H1 (cell line): ENCODE measurements around the gene HDAC10. TPM values are rescaled to one million over a fixed set of nuclear protein-coding genes. Genes with fewer than 3 reads are reported as not detected.
A peak's percentile ranks its signal among the peaks of the same experiment; 100 is the strongest.

Experiments
- CTCF ChIA-PET: fragments of 300-600 bp; sonication (Branson Sonifier 250); formaldehyde crosslinking; loops from one replicate; lab custom pipeline; 2021; ENCODE audit not compliant: partially characterized antibody; lab: Charles Lee
- POLR2A ChIA-PET: fragments of 300-600 bp; sonication (Branson Sonifier 250); formaldehyde crosslinking; loops from one replicate; lab custom pipeline; 2021; ENCODE audit warnings: inconsistent platforms; ENCODE audit not compliant: partially characterized antibody; lab: Charles Lee
- DNase-seq, 2 experiments: peaks; one replicate each; pipeline versions ENCODE4 v3.0.0 to v3.0.0-alpha.2; 2010 to 2022; ENCODE audit warnings: low spot score in 2 of 2, low read depth in 1 of 2, mixed read lengths in 1 of 2
- FAIRE-seq: peaks from 2 replicates; lab custom pipeline; 2011; peaks lifted over from hg19 to GRCh38; lab: Jason Lieb, UNC
- H2AFZ ChIP-seq: 2 replicates; pipeline ENCODE4 v1.8.1; 2012; ENCODE audit warnings: low read length, inconsistent platforms
- H2AK5ac ChIP-seq: 2 replicates; pipeline ENCODE4 v1.6.1; 2013; ENCODE audit warnings: low read depth, low read length
- H2BK120ac ChIP-seq: replicated peaks from 2 replicates; pipeline ENCODE3; 2013; ENCODE audit warnings: low read depth, low read length, inconsistent platforms
- H2BK12ac ChIP-seq: 2 replicates; pipeline ENCODE4 v1.6.1; 2013; ENCODE audit warnings: low read depth, low read length
- H2BK15ac ChIP-seq: 2 replicates; pipeline ENCODE4 v1.6.1; 2013; ENCODE audit warnings: low read length
- H2BK20ac ChIP-seq: 2 replicates; pipeline ENCODE4 v1.6.1; 2013; ENCODE audit warnings: low read length
- H2BK5ac ChIP-seq: 2 replicates; pipeline ENCODE4 v1.6.1; 2013; ENCODE audit warnings: low read depth, low read length
- H3K14ac ChIP-seq: 2 replicates; pipeline ENCODE4 v1.6.1; 2013; ENCODE audit warnings: inconsistent platforms; ENCODE audit not compliant: insufficient read length
- H3K18ac ChIP-seq: 2 replicates; pipeline ENCODE4 v1.6.1; 2013; ENCODE audit warnings: low read length; ENCODE audit errors: extremely low read depth
- H3K23ac ChIP-seq: 2 replicates; pipeline ENCODE4 v1.6.1; 2013; ENCODE audit warnings: inconsistent platforms; ENCODE audit not compliant: insufficient read length
- H3K23me2 ChIP-seq: 2 replicates; pipeline ENCODE4 v1.6.1; 2013; ENCODE audit warnings: low read depth, low read length
- H3K27ac ChIP-seq: 2 replicates; pipeline ENCODE4 v1.6.1; 2011; ENCODE audit warnings: low read depth, low read length, inconsistent platforms
- H3K27me3 ChIP-seq, 4 experiments: replicated peaks in 1 of 4; 1 replicate in 1 of 4; 2 replicates in 3 of 4; pipeline versions ENCODE4 v1.6.1 to v1.8.1; 2011 to 2013; ENCODE audit warnings: low read length in 3 of 4, mild to moderate bottlenecking in 3 of 4, inconsistent platforms in 2 of 4, mixed read lengths in 2 of 4, moderate library complexity in 1 of 4; ENCODE audit not compliant: control insufficient read depth in 3 of 4, insufficient read depth in 3 of 4; ENCODE audit errors: extremely low read depth in 1 of 4
- H3K36me3 ChIP-seq, 4 experiments: 2 replicates each; pipeline versions ENCODE4 v1.6.1 to v1.8.1; 2011 to 2013; ENCODE audit warnings: mild to moderate bottlenecking in 4 of 4, low read length in 3 of 4, moderate library complexity in 2 of 4, control low read depth in 1 of 4, inconsistent platforms in 1 of 4; ENCODE audit not compliant: insufficient read depth in 4 of 4, control insufficient read depth in 2 of 4
- H3K4ac ChIP-seq: replicated peaks from 2 replicates; pipeline ENCODE3; 2013; ENCODE audit warnings: low read length, low read depth, mixed read lengths, inconsistent platforms; ENCODE audit not compliant: insufficient read length
- H3K4me1 ChIP-seq, 4 experiments: replicated peaks in 1 of 4; 1 replicate in 1 of 4; 2 replicates in 3 of 4; pipeline versions ENCODE4 v1.6.1 to v1.8.1; 2011 to 2013; ENCODE audit warnings: low read length in 3 of 4, inconsistent platforms in 2 of 4, mixed read lengths in 1 of 4; ENCODE audit not compliant: insufficient read depth in 4 of 4, control insufficient read depth in 3 of 4
- H3K4me2 ChIP-seq, 2 experiments: 2 replicates each; pipeline versions ENCODE4 v1.6.1 to v1.8.1; 2011 to 2013; ENCODE audit warnings: low read depth in 2 of 2, low read length in 2 of 2, control low read depth in 1 of 2, inconsistent platforms in 1 of 2, mild to moderate bottlenecking in 1 of 2; ENCODE audit not compliant: insufficient read depth in 1 of 2
- H3K4me3 ChIP-seq, 4 experiments: fragments of 200-600, 300-600 bp in 1 of 4; sonication (generic), shearing (Covaris generic), sonication (Bioruptor Twin) in 1 of 4; 2 replicates each; pipeline versions ENCODE4 v1.5.1 to v1.8.1; 2011 to 2016; ENCODE audit warnings: low read length in 4 of 4, low read depth in 3 of 4, control low read depth in 2 of 4, inconsistent platforms in 2 of 4, mild to moderate bottlenecking in 2 of 4, mixed read lengths in 1 of 4, moderate library complexity in 1 of 4; ENCODE audit not compliant: insufficient read depth in 2 of 4; ENCODE audit errors: extremely low read depth in 1 of 4
- H3K56ac ChIP-seq: replicated peaks from 2 replicates; pipeline ENCODE3; 2013; ENCODE audit warnings: low read depth, mild to moderate bottlenecking, mixed read lengths, low read length, inconsistent platforms; ENCODE audit not compliant: insufficient read length
- H3K79me1 ChIP-seq: 2 replicates; pipeline ENCODE4 v1.6.1; 2013; ENCODE audit warnings: low read depth, low read length, control low read depth
- H3K79me2 ChIP-seq, 2 experiments: 2 replicates each; pipeline versions ENCODE4 v1.6.1 to v1.8.1; 2012 to 2013; ENCODE audit warnings: low read length in 2 of 2, mild to moderate bottlenecking in 2 of 2, inconsistent platforms in 1 of 2; ENCODE audit not compliant: insufficient read depth in 2 of 2, control insufficient read depth in 1 of 2
- H3K9ac ChIP-seq, 4 experiments: replicated peaks in 1 of 4; 1 replicate in 1 of 4; 2 replicates in 3 of 4; pipeline versions ENCODE4 v1.6.1 to v1.8.1; 2011 to 2013; ENCODE audit warnings: low read depth in 3 of 4, low read length in 3 of 4, control low read depth in 2 of 4, mild to moderate bottlenecking in 2 of 4, moderate library complexity in 2 of 4, inconsistent platforms in 1 of 4; ENCODE audit errors: extremely low read depth in 1 of 4
- H3K9me3 ChIP-seq, 2 experiments: 2 replicates each; pipeline versions ENCODE4 v1.6.1 to v1.8.1; 2012 to 2013; ENCODE audit warnings: mild to moderate bottlenecking in 2 of 2, moderate library complexity in 2 of 2, control low read depth in 1 of 2, inconsistent platforms in 1 of 2, low read depth in 1 of 2, low read length in 1 of 2, mixed read lengths in 1 of 2; ENCODE audit not compliant: insufficient read depth in 2 of 2
- H4K20me1 ChIP-seq, 2 experiments: replicated peaks in 1 of 2; 2 replicates each; pipeline versions ENCODE3 to v1.8.1; 2011 to 2013; ENCODE audit warnings: inconsistent platforms in 2 of 2, low read length in 2 of 2, mild to moderate bottlenecking in 1 of 2; ENCODE audit not compliant: insufficient read depth in 2 of 2, control insufficient read depth in 1 of 2
- H4K5ac ChIP-seq: 2 replicates; pipeline ENCODE4 v1.6.1; 2013; ENCODE audit warnings: low read length, low read depth, mixed read lengths, inconsistent platforms; ENCODE audit not compliant: insufficient read length
- H4K8ac ChIP-seq: 2 replicates; pipeline ENCODE4 v1.8.0; 2013; ENCODE audit warnings: mild to moderate bottlenecking, moderate library complexity, low read length, inconsistent platforms; ENCODE audit not compliant: insufficient read depth; ENCODE audit errors: extremely low read depth
- H4K91ac ChIP-seq: replicated peaks from 2 replicates; pipeline ENCODE3; 2013; ENCODE audit warnings: low read length, mixed read lengths, inconsistent platforms; ENCODE audit not compliant: insufficient read length
- BACH1 ChIP-seq: IDR thresholded peaks from 2 replicates; pipeline ENCODE4 v1.6.1; 2012; ENCODE audit warnings: low read length, improper control_type of control experiment
- CBX8 ChIP-seq: fragments of 300-800, 300-1000 bp; sonication (generic); IDR thresholded peaks from 2 replicates; pipeline ENCODE4 v1.7.1; 2016; ENCODE audit warnings: low read depth, low read length, borderline replicate concordance
- CREB1 ChIP-seq: IDR thresholded peaks from 2 replicates; pipeline ENCODE4 v1.6.1; 2012; ENCODE audit warnings: inconsistent platforms
- POLR2AphosphoS5 ChIP-seq: IDR thresholded peaks from 2 replicates; pipeline ENCODE4 v1.6.1; 2011; ENCODE audit warnings: low read depth, low read length
- WGBS, 2 experiments: shearing (Covaris generic) in 1 of 2; methylation state at CpG; one replicate each; pipeline versions ENCODE4 v1.1.6 to v1.1.7; 2013 to 2015; ENCODE audit warnings: low lambda C conversion rate in 2 of 2, mixed read lengths in 2 of 2, inconsistent platforms in 1 of 2, low coverage in 1 of 2, missing lambda C conversion rate in 1 of 2; ENCODE audit not compliant: insufficient replicate concordance in 2 of 2, insufficient coverage in 1 of 2, insufficient read length in 1 of 2; ENCODE audit errors: extremely low coverage in 1 of 2, missing lambda C conversion rate in 1 of 2; 5-methylcytosine and 5-hydroxymethylcytosine counted together
- polyA plus RNA-seq, 7 experiments: library from polyadenylated mRNA; depleted of rRNA in 3 of 7; stranded (reverse) in 5 of 7; unstranded in 2 of 7; fragments of >200 nt in 5 of 7; fragments of 200-250 nt in 2 of 7; gene quantifications; 1 replicate in 5 of 7; 2 replicates in 1 of 7; 4 replicates in 1 of 7; pipeline versions ENCODE4 v1.2.1 to v1.2.3, GENCODE V29; 2011 to 2013; ENCODE audit warnings: missing spikeins in 2 of 7, mixed read lengths in 2 of 7
- total RNA-seq: library from RNA; stranded (reverse); fragmentation: NEBNext Ultra II Directional; extraction: Animal tissue kit (Norgen Biotek cat#: 25700); gene quantifications from 2 replicates; pipeline ENCODE4 v1.2.1, GENCODE V29; 2021

HDAC10 gene
- total and polyA plus RNA-seq, 2 of the 8 experiments (the other 6 are each of a cell fraction or from before 2014, with no cell fraction given): 11.2 to 26.4 TPM

DNA sequence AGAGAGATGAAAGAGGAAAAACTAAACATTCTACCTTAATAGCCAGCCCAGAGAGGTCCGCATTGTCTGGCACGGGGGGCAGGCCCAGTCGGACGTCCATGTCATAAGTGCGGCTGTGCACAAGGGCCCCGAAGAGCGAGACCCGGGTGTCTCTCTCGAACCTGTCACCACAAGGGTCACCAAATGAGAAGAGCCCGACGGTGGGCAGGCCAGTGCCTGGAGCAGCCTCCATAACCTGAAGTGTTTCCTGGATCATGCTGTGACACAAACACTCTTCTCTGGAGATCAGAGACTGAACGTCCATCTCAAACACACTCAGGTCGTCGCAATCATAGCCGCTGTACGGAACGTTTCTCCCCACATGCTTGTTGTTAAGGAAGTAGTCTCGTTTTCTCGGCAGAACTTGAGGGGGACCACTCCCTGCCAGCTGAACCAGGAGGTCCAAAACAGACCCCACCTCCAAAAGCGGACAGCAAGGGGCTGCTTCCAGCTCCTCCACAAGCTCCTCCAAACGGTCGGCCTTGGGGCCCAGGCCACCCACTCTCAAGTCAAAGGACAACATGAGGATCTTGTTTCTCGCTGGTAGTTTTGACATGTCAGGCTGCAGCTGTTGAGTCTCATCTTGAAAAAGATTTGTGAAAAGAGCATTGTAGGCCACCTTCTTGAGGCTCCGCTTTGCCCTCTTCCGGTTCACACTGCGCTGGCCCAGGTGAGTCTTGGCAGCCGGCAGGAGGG is 7.2 kb downstream of the HDAC10 start:
- H3K4ac ChIP-seq: no peak overlapping the region
- WGBS, 2 experiments: 71% methylated on average over 24 of the region's 27 CpGs; no CpG with 5 or more reads in 1 of the 2 experiments
- no peaks in the 10 kb centered on the region for H3K27me3 ChIP-seq
- H4K20me1 ChIP-seq: peaks cover 4 to 27% of the 10 kb centered on the region in 2 experiments
- peak overlapping the region in 2 of 4 experiments; percentile 35 to 79; a peak in 4 of 7 replicates for H3K9ac ChIP-seq
- no peak overlapping the region for H2BK5ac ChIP-seq
- peaks cover 4 to 33% of the 10 kb centered on the region in 2 experiments; a peak in 3 of 4 replicates for H3K79me2 ChIP-seq
- no peak overlapping the region for H2AK5ac ChIP-seq
- H3K23me2 ChIP-seq: peaks cover 11% of the 10 kb centered on the region
- H4K91ac ChIP-seq: no peak overlapping the region
- no peak overlapping the region; the same call in 1 of the 2 replicates for H4K8ac ChIP-seq
- no peak overlapping the region for H2BK20ac ChIP-seq
- H3K18ac ChIP-seq: no peak overlapping the region
- ChIA-PET CTCF (interaction anchor here (0.6 to 8.7 kb wide), 6 partner anchors 19 to 1452 kb away, joined by 3 to 77 read pairs (median 4); no protein-coding TSS in a partner anchor), POLR2A (interaction anchor here (0.6 to 1.6 kb wide), 10 partner anchors 8 to 206 kb away, joined by 3 to 5 read pairs (median 3); partner anchors contain the start of gene SELENOO)
- no peak overlapping the region for H2BK120ac ChIP-seq
- no peak overlapping the region for H4K5ac ChIP-seq
- no peak overlapping the region for H2BK12ac ChIP-seq
- DNase-seq (no peak), FAIRE-seq (no peak)
- H3K9me3 ChIP-seq: no peaks in the 10 kb centered on the region
- no peak overlapping the region for H3K27ac ChIP-seq
- no peak overlapping the region for H3K14ac ChIP-seq
- no peak overlapping the region for H2BK15ac ChIP-seq
- H3K4me2 ChIP-seq: peak overlapping the region; percentile 87 to 92
- H3K4me1 ChIP-seq: peaks cover 0 to 20% (median 14%) of the 10 kb centered on the region in 4 experiments; a peak in 6 of 7 replicates
- H2AFZ ChIP-seq: no peak overlapping the region
- TF ChIP-seq CBX8: no peak
- no peak for TF ChIP-seq POLR2AphosphoS5
- TF ChIP-seq CREB1: no peak
- no peak for TF ChIP-seq BACH1
- H3K4me3 ChIP-seq: peak overlapping the region; percentile 87 to 96 (median 90)
- H3K23ac ChIP-seq: no peak overlapping the region
- no peak overlapping the region for H3K56ac ChIP-seq
- peaks cover 12% of the 10 kb centered on the region for H3K79me1 ChIP-seq
- H3K36me3 ChIP-seq: no peaks in the 10 kb centered on the region
